ENCODE results near the gene AKR1D1.

DNA sequence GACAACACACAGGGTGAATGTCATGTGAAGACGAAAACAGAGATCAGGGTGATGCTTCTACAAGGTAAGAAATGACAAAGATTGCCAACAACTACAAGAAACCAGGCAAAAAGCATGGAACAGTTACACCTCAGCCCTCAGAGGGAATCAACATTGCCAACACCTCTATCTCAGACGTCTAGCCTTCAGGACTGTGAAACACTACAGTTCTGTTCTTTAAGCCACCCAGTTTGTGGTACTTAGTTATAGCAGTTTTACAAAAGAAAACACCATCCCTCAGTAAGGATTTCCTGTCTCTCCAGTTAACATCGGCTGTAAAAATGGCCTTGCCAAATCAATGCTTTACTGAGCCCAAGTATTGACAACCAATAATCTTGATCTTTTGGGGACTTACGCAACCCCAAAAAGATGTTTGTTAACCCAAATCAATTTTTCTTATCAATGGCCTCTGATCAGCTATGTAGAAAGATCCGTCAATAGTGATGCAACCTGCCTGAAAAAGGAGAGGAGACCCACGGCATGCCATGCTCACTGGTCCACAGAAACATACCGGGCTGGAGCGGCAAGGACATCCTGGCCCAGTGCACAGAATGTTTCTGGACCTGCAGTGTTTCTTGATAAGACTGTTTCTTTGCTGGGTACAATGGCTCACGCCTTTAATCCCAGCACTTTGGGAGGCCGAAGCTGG is 44.0 kb downstream of the AKR1D1 start:
- TF ChIP-seq CTCF (IDR thresholded peaks at IDR 0.05) (no peak), EZH2 (IDR thresholded peaks at IDR 0.05; ENCODE audit: borderline replicate concordance, insufficient read depth, low read depth, low read length, poor library complexity, severe bottlenecking) (no peak)

All from B cell (primary cell).